GM21515 (cell line): ENCODE measurements around the gene CABP7.

ENCODE experiments used
- ATAC-seq: cut with Tn5 transposase; IDR thresholded peaks from one replicate; pipeline ENCODE4 v1.9.1; 2021; ENCODE audit not compliant: unreplicated experiment

Gene CABP7

GRCh38 chr22:29719899-29720645, at the start of gene CABP7:
Gene CABP7, plus strand, starts transcription at chr22:29720003. Its CDS starts 422 bp downstream, at chr22:29720425.
- no peak for ATAC-seq

- no peak for ATAC-seq
Observed at GRCh38 chr22:29670626-29671025, 49.2 kb upstream of the CABP7 start.

DNA sequence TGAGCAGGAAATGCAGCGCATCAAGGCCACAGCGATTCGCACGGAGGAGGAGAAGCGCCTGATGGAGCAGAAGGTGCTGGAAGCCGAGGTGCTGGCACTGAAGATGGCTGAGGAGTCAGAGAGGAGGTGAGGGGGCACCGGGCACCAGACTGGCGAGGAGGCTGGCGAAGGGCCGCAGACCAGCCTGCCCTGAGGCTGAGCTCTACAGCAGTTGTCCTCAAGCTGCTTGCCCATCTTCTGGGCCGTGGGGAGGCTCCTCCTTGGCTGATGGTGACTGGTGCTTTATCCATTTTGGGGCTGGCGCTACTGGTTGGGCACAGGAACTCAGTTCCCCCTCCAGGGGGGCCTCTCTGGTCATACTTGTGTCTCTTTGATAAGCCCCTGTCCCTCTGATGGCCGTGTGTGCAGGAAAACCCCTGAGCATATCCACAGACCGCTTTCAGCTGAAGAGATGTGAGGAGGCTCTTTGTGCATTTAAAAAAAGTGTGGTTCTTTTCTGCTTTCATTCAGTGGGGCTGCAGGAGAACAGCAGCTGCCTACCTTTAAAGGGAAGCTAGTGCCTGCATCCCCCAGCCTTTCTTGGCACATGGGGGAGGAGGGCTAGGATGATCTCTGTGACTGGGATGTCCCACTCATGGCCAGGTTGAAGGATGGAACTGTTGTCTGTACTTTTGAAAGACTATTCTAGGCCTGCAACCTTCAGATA, 46.3 kb upstream of the CABP7 start:
- no peak for ATAC-seq

- no peak for ATAC-seq
Observed at GRCh38 chr22:29674121-29674520, 45.7 kb upstream of the CABP7 start.

GRCh38 chr22:29679316-29679715, 40.5 kb upstream of the CABP7 start:
- ATAC-seq: no peak

DNA sequence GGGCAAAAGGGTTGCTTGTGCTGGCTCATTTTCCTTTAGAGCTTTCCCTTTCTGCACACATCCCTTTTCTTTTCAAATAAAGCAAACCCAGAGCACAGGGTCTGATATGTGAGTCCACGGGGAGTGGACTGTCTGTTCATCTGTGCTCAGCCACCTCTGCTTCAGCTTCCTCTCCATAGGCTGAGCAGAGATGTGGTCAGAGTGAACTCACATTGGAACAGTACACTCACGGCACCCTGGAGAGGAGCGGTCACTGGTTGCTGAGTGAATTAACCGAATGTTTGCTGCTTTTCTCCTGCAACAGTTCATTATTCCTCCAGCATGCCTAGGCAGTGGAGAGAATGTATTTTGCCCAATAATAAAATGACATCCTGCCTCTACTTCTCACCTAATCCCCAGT, 36.3 kb upstream of the CABP7 start:
- ATAC-seq: no peak

DNA sequence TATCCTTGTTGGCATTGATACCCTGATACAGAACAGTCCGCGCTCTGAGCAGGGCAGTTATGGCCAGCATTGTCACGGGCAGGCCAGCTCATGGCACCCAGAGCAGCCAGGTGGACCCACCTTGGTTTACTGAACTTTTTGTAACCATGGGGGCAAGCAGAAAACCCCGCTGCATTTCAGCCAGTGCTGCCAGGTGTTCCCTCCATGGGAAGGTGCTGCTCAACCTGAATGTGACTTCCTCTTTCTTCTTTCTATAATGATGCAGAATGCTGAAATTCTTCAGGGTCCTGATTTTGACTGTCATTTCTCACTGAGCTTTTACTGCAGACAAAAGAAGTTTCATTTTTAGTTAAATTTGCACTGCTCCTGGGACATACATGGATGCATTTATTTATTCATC, 35.6 kb upstream of the CABP7 start:
- ATAC-seq: no peak

GRCh38 chr22:29689206-29689879, 30.5 kb upstream of the CABP7 start:
- ATAC-seq: no peak

DNA sequence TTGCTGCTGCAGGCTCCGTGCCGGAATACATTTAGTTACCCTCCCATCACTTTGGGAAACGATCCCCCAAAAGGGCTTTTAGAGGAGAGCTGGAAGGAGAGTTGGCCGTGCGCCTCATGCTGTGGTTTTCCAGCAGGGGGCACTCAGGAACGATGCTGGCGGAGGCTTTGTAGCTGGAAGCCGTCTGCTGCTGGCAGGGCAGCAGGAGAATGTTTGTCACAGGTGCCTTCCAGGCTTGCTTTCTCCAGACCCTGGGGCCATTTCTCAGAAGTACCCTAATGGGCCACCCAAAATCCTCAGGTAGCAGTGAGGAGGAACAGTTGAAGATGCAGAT, 30.0 kb upstream of the CABP7 start:
- ATAC-seq: no peak

DNA sequence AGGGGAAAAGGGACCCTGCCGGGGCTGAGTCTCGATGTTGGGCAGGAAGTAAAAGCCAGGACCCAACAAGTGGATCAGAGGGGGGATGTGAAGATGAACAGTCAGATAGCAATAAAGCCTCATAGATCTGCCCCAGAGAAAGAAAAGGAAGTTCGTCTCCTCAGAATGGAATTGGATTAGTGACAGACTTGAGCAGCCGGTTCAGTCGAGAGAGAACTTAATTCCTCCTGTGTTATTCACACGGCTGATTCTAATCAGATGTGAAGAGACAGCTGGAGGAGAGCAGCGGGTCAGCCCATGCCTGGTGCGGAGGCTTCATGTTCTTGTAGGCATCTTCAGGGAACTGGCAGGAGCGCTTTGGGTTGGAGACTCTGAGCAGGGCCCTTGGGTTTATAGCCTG, 29.3 kb upstream of the CABP7 start:
- ATAC-seq: no peak

DNA sequence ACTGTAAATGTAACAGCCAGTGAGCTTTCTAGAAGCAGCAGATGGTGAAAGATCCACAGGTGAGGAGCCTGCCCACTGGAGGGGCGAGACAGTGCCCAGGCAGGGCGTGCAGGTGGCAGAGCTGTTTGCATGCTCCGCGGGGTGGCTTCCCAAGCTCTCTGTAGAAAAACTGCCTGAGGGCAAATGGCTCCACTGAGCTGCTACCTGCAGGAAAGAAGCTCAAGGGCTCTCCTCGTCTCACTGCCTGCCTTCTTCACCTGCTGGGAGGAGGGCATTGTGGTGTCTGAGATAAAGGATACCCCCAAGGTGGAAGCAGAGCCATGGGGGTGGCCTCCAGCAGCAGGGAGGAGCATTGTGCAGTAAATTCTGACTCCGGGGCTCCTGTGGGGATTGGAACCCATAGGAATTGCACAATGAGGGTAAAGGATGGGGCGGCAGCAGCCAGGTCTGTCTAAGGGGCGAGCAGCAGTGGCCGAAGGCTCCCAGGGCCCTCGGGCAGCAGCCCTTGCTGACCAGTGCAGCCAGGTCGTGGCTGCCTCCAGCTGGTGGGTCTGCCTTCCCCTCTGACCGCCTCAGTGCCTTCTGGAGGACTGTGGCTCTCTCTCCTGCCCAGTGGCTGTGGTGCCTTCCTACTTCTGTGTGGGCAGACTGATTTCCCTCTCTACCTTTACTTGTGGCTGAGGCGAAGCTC, 28.0 kb upstream of the CABP7 start:
- ATAC-seq: no peak

DNA sequence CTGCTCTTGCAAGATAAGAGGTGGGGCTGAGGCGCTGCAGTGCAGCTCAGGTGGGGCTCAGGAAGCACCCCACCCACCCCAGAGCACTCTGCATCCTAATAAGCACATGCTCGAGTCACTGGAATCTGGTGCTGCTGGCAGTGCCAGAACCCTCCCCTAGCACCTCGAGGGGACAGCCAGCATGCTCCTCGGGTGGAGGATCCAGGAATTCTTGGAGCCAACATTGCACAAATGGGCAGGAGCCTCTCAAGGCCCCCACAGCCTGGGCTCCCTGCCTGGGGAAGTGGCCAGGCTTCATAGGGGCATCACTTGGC, 27.5 kb upstream of the CABP7 start:
- ATAC-seq: no peak

GRCh38 chr22:29693161-29693560, 26.6 kb upstream of the CABP7 start:
- no peak for ATAC-seq

GRCh38 chr22:29693671-29694070, 26.1 kb upstream of the CABP7 start:
- ATAC-seq: no peak

DNA sequence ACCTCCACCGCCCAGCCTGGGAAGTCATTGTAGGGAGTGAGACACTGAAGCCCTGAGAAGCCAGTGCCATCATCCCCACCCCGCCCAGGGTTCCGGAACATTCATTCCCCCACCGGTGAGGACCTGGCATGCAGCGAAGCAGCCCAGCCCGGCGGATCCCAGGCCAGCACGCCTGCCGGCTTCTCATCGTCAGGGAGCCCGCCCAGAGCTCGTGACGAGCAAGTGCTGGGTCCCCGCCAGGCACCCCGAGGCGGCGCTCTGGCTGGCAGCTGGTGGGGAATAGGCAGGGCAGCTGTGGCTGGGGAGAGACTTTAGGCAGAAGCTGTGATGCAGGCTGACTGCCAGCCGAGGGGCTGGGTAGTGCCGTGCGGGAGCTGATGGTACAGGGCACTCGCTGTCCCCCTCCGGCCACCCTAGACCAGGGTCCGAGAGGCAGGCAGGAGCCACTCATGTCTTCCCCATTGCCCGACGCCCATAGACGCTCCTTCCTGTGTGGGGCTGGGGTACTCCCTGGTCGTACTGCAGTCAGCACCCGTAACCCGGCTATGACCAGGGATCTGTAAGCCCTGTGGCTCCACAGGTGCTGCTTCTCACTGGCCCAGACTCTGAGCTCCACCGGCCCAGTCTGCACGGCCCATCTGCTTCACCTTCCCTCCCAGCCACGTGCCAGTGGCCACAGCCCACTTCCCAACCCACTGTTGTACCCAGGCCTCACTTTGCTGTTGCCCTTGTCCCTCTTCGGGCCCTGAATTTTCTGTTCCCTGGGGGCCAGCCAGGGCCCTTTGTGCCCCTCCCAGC, 24.5 kb upstream of the CABP7 start:
- ATAC-seq: no peak

DNA sequence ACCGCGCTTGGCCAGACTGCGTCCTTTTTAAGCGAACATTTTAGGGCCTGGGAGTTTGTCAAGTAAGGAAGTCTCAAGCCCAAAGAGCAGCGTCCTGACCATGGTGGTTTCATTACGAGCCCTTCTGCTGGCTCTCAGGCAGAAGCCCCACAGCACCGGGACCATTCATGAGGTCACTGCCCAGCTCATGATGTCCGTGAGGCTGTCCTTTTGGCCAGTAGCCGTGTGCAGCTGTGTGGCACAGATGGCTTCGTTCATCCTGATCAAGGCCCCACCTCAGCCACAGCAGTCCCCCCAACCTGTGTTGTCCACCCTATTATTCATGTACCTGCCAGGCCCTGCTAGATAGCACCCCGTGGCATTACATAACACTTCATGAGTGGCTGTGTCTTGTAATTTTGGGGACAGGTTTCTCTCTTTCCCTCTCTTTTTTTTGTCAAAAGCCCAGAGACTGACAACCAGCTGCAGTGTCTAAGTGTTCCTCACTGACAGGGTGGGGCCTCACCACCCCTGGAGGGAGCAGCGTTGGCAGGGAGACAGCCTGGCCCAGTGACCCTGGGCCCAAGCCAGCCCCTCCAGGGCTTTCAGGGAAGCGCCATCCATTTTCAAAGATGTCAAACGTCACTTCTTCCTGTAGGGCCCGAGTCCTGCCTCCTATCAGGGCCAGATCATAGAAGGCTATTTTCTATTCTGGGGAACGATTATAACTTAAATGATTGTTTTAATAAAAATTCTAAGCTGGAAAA, 21.8 kb upstream of the CABP7 start:
- ATAC-seq: no peak

GRCh38 chr22:29700206-29700899, 19.4 kb upstream of the CABP7 start:
- ATAC-seq: no peak

DNA sequence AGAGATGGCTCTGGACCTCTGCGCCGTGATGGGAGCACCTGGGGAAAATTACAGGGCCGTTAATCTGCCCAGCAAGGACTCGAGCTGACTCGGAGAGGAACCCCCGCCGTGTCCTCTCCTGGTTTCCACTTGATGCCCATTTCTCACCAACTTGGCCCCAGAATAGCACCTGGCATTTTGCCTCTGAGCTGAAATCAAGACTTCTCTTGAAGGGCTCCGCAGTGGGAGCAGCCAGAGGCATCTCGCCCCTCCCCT, 19.0 kb upstream of the CABP7 start:
- ATAC-seq: no peak

DNA sequence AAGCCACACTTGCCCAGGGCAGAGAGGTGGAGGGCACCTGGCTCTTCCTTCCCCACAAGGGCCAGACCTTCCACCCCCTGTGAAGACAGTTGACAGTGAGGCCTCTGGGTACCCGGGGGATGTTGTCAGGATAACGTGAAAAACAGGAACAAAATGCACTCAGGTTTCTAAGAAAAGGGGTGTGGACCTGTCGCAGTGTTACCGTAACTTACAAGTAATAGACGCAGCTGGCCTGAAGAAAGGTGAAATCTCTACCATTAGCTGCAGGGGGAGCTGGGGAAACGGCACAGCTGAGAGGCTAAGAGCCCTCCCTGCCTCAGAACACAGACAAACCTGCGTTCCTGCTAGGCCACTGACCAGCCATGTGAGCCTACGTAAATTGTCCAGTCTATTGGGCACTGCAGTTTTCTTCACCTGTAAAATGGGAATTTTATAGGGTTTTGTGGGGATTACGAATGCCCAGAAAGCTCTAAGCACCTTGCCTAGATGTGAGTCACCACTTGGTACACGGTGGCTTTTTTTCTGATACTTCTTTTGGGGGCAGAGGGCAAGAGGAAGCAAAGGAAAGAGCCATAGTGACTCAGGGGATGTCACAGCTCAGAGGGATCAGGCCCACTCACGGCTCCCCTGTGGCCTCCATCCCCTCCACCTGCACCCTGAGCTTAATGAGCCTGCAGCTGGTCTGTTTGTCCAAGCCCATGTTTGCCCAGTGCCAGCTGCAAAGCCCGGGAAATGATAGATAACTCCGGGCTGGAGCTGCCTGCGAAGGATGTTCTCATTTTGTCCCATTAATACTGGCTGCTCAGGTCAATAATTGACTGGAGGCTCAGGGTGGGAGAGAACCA, 18.4 kb upstream of the CABP7 start:
- ATAC-seq: no peak
